ENCODE data around the gene ANK2.

The ANK2 gene

GRCh38 chr4:113101669-113102068 is 52.2 kb downstream of the ANK2 start:
- no peak for DNase-seq

GRCh38 chr4:113103556-113103955 is 54.1 kb downstream of the ANK2 start:
- no peak for DNase-seq

- no peak for DNase-seq
These were observed 56.7 kb downstream of the ANK2 start for GRCh38 chr4:113106108-113106507.

GRCh38 chr4:113109106-113109718 is 59.8 kb downstream of the ANK2 start:
- DNase-seq, result no peak

GRCh38 chr4:113112338-113112978 is 63.0 kb downstream of the ANK2 start:
- DNase-seq, result no peak

GRCh38 chr4:113113151-113113550 is 63.7 kb downstream of the ANK2 start:
- no peak for DNase-seq

GRCh38 chr4:113114884-113115283 is 65.4 kb downstream of the ANK2 start:
- DNase-seq, result no peak

GRCh38 chr4:113116414-113117357 is 67.2 kb downstream of the ANK2 start:
- no peak for DNase-seq

GRCh38 chr4:113117358-113117702 is 67.9 kb downstream of the ANK2 start:
- no peak for DNase-seq

- DNase-seq, result no peak
These were observed 72.6 kb downstream of the ANK2 start for GRCh38 chr4:113122066-113122465.

GRCh38 chr4:113125418-113125817 is 76.0 kb downstream of the ANK2 start:
- no peak for DNase-seq

GRCh38 chr4:113131136-113131535 is 81.7 kb downstream of the ANK2 start:
- no peak for DNase-seq

- DNase-seq, result no peak
These were observed 82.2 kb downstream of the ANK2 start for GRCh38 chr4:113131621-113132020.

- peak; percentile 75 for DNase-seq
These were observed 92.5 kb downstream of the ANK2 start for GRCh38 chr4:113141901-113142346.

- DNase-seq, result no peak
These were observed 92.9 kb downstream of the ANK2 start for GRCh38 chr4:113142351-113142750.

GRCh38 chr4:113144091-113144490 is 94.6 kb downstream of the ANK2 start:
- no peak for DNase-seq

- DNase-seq, result no peak
These were observed 95.7 kb downstream of the ANK2 start for GRCh38 chr4:113145147-113145518.

- DNase-seq, result no peak
These were observed 96.3 kb downstream of the ANK2 start for GRCh38 chr4:113145519-113146291.

GRCh38 chr4:113146876-113147358 is 97.5 kb downstream of the ANK2 start:
- DNase-seq, result no peak

- DNase-seq, result no peak
These were observed 98.2 kb downstream of the ANK2 start for GRCh38 chr4:113147498-113148111.

GRCh38 chr4:113148925-113149324 is 99.5 kb downstream of the ANK2 start:
- no peak for DNase-seq

GRCh38 chr4:113153529-113154101 is 104.2 kb downstream of the ANK2 start:
- no peak for DNase-seq
